WERI-Rb-1 (cell line): ENCODE measurements around the gene PKD1L1.

ENCODE experiments used
- DNase-seq: peaks from one replicate; pipeline ENCODE4 v3.0.0-alpha.2; 2020
- H3K27ac ChIP-seq: fragments of 250-450 bp; sonication (Bioruptor Pico); 2 replicates; pipeline ENCODE4 v1.5.1; 2020; ENCODE audit warnings: mild to moderate bottlenecking, moderate library complexity
- H3K27me3 ChIP-seq: fragments of 250-450 bp; sonication (Bioruptor Pico); 2 replicates; pipeline ENCODE4 v1.5.1; 2021; ENCODE audit warnings: mild to moderate bottlenecking, low read depth, moderate library complexity; ENCODE audit not compliant: insufficient read depth, severe bottlenecking
- H3K36me3 ChIP-seq: fragments of 250-450 bp; sonication (Bioruptor Pico); 2 replicates; pipeline ENCODE4 v1.5.1; 2020; ENCODE audit warnings: mild to moderate bottlenecking, moderate library complexity
- H3K4me3 ChIP-seq: 2 replicates; pipeline ENCODE4 v1.5.1; 2011; ENCODE audit warnings: low read depth, mild to moderate bottlenecking, control low read depth, low read length
- H3K9me3 ChIP-seq: fragments of 250-450 bp; sonication (Bioruptor Pico); 2 replicates; pipeline ENCODE4 v1.5.1; 2021; ENCODE audit warnings: mild to moderate bottlenecking, moderate library complexity; ENCODE audit not compliant: severe bottlenecking
- TF ChIP-seq, protein P1 (sequence below): IDR thresholded peaks from 2 replicates; pipeline ENCODE4 v1.5.1; 2011; ENCODE audit warnings: low read depth, mild to moderate bottlenecking, control low read depth, inconsistent platforms, low read length

PKD1L1 gene

DNA sequence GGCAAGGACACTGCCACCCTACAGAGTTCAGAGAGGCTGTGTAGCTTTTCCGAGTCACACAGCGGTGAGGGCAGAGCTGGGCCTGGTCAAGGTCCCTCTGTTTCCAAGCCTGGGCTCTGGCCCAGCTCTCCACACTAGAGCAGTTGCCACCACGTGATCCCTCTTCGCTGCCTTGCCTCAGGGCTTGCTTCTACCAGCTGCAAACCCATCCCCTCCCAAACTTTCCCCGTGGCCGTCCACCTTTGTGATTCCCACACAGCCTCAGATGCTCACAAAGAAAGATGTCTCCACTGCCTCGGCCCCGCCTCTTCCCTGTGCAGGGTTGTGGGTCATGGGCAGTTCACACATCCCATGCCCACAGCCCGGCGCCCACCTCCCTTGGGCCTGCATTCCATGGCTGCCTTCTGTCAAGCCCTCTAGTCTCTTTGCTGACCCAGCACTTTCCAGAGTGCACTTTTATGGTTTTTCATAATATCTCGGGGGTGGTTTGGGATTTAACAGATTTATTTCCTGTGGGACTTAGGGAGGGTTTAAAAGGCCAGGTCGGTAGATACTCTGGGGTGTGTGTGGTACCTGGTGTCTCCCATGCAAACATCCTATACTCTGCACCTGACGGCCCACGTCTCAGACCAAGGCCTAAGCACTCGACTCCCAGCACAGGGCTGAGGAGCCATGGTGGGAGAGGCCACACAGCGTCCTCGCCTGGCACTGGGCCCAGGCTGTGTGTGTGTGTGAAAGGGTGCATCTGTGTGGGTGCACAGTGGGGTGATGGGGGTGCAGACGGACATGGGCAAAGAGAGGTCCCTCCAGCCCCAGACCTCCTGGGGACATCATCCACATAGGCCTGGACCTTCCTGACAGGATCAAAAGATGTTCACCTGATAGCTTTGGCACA, 59.6 kb downstream of the PKD1L1 start:
- no peaks in the 10 kb centered on the region for H3K9me3 ChIP-seq
- H3K27me3 ChIP-seq = no peaks in the 10 kb centered on the region
- no peak overlapping the region for H3K27ac ChIP-seq
- H3K4me3 ChIP-seq = no peak overlapping the region
- TF ChIP-seq, protein P1, sequence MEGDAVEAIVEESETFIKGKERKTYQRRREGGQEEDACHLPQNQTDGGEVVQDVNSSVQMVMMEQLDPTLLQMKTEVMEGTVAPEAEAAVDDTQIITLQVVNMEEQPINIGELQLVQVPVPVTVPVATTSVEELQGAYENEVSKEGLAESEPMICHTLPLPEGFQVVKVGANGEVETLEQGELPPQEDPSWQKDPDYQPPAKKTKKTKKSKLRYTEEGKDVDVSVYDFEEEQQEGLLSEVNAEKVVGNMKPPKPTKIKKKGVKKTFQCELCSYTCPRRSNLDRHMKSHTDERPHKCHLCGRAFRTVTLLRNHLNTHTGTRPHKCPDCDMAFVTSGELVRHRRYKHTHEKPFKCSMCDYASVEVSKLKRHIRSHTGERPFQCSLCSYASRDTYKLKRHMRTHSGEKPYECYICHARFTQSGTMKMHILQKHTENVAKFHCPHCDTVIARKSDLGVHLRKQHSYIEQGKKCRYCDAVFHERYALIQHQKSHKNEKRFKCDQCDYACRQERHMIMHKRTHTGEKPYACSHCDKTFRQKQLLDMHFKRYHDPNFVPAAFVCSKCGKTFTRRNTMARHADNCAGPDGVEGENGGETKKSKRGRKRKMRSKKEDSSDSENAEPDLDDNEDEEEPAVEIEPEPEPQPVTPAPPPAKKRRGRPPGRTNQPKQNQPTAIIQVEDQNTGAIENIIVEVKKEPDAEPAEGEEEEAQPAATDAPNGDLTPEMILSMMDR = no peak
- H3K36me3 ChIP-seq = no peaks in the 10 kb centered on the region
- DNase-seq = no peak

DNA sequence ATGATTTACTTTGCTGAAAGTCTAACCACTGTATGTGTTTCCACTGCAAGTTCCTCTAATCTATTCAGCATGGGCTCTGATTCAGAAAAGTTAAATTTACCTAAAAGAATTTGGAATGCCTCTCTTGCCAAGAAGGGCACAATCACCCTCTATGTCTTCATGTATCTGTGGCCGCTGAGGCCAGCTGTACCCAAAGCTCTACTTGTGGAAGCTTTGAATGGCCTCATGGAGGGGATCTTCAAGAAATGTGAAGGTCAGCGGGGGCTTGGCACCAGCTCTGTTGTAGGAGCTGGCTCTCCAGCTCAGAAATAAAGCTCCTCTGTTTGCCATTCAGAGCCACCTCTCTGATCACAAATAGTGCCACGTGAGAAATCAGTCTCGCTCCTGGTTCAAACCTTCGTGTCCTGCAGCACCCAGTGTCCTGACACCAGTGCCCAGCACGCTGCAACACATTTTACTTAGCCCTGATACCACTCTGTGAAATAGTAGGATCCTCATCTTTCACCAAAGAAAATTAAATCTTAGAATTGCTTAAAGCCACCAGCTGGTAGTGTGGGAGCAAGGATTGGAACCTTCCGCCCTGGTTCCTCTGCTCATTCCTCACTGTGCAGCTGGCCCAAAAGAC, 61.1 kb downstream of the PKD1L1 start:
- Histone ChIP-seq H3K27me3 (no peaks in the 10 kb centered on the region), H3K27ac (no peak overlapping the region), H3K36me3 (no peaks in the 10 kb centered on the region), H3K4me3 (no peak overlapping the region), H3K9me3 (no peaks in the 10 kb centered on the region)
- no peak for DNase-seq
- TF ChIP-seq, protein P1 = no peak

DNA sequence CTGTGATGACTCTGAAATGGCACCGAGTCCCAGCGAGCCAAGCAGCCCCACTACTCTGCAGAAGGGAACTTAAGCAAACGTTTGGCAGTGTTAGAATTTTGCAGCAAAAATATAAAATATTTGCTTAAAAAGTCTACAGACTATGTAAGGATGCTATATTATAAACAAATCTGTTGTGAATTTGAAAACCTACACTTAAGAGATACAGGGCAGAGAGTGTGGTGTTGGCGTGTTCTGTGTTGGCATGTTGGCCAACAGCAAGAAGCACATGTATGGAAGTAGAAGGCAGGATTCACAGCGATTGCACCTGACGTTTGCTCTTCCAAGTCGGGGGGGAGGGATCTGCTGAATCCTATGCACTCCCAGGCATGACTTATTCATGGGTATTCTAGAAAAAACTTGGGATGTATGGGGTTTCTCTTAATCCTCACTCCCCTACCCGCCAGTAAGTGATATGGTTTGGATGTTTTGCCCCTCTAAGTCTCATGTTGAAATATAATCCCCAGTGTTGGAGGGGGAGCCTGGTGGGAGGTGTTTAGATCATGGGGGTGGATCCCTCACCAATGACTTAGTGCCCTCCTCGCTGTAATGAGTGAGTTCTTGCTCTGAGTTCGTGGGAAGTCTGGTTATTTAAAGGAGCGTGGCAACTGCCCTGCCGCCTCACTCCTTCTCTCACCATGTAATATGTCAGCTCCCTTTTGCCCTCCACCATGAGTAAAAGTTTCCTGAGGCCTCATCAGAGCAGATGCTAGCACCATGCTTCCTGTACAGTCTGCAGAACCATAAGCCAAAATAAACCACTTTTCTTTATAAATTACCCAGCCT, 62.1 kb downstream of the PKD1L1 start:
- H3K36me3 ChIP-seq = no peaks in the 10 kb centered on the region
- no peaks in the 10 kb centered on the region for H3K27me3 ChIP-seq
- TF ChIP-seq, protein P1 = no peak
- no peak for DNase-seq
- no peaks in the 10 kb centered on the region for H3K9me3 ChIP-seq
- no peak overlapping the region for H3K4me3 ChIP-seq
- H3K27ac ChIP-seq = no peak overlapping the region

DNA sequence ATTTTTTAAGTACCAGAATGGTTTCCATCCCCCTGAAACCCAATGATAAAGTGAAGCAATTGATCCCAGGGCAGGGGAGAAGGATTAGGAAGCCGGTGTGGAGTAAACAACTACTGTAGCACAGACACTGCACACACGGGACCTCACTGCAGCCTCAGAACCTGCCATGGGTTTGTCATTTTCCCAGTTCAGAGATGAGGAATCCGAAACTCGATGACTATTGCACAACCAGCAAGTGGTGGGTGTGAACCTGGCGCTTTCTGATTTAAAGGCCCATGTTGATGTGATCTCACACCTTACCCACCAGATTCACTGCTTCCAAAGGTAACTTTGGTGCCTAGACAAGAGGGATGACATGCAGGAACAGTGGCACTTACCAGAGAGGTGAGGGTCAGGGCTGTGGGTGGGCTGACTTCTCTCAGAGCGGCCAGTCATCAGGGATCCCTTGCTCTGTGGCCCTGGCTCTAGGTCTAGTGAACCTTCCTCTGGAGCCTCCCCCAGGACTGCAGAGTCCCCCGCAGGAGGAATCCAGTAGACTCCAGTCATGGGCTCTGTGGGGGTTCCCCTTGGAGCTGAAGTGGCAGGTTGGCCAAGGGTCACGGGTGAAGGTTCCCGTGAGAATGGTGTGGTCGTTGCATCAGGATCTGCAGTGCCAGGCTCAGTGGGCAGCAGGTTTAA, 62.8 kb downstream of the PKD1L1 start:
- Histone ChIP-seq H3K9me3 (no peaks in the 10 kb centered on the region), H3K36me3 (no peaks in the 10 kb centered on the region), H3K27me3 (no peaks in the 10 kb centered on the region), H3K27ac (no peak overlapping the region), H3K4me3 (no peak overlapping the region)
- TF ChIP-seq, protein P1 = no peak
- no peak for DNase-seq

DNA sequence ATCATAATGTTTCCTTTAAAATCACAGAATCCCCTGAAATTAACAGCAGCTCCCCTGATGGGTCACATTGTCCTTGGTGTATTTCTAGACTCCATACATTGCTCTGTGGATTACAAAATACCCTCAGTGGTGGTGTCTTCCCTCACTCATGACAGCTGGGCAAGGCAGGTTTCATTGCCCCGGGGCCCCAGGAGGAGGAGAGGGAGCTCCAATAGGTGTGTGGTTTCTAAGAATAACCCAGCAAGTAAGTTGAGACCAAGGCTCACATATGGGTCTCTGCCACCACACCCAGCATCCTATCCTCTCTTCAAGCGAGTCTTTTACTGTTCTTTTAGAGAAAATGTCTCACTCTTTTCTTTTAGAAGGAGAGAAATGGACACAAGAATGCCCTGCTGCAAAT, 63.6 kb downstream of the PKD1L1 start:
- Histone ChIP-seq H3K27ac (no peak overlapping the region), H3K27me3 (no peaks in the 10 kb centered on the region), H3K9me3 (no peaks in the 10 kb centered on the region), H3K36me3 (no peaks in the 10 kb centered on the region), H3K4me3 (no peak overlapping the region)
- TF ChIP-seq, protein P1 = no peak
- no peak for DNase-seq
